CD14-positive monocyte (primary cell): ENCODE measurements around the gene UGT3A1. TPM values are rescaled to one million over a fixed set of nuclear protein-coding genes. Genes with fewer than 3 reads are reported as not detected.
"Not testable (repeated sequence)": the region's sequence is repeated elsewhere in the genome, so short reads cannot be mapped to it uniquely, and the experiment has no call there.

Source experiments
- DNase-seq, 3 donors: peaks; one replicate each; pipeline ENCODE4 v3.0.0-alpha.2; 2011 to 2022
- H2AFZ ChIP-seq: 2 replicates; pipeline ENCODE4 v1.6.0; 2012; ENCODE audit warnings: mild to moderate bottlenecking, low read depth, low read length, inconsistent platforms; ENCODE audit not compliant: insufficient read depth, poor library complexity, severe bottlenecking
- H3K27ac ChIP-seq, 2 donors: 1 replicate in 1 of 2; 2 replicates in 1 of 2; pipeline ENCODE4 v1.5.1; 2012 to 2013; ENCODE audit warnings: low read length in 2 of 2, control low read depth in 1 of 2, inconsistent platforms in 1 of 2, low read depth in 1 of 2, mild to moderate bottlenecking in 1 of 2
- H3K27me3 ChIP-seq, 2 donors: one replicate each; pipeline versions ENCODE4 v1.6.0 to v1.6.1; 2011 to 2013; ENCODE audit warnings: low read length in 2 of 2; ENCODE audit not compliant: control insufficient read depth in 2 of 2, insufficient read depth in 2 of 2
- H3K36me3 ChIP-seq, 2 donors: replicated peaks in 1 of 2; 1 replicate in 1 of 2; 2 replicates in 1 of 2; pipeline versions ENCODE4 v1.5.1 to v1.6.1; 2012 to 2013; ENCODE audit warnings: low read length in 2 of 2, control low read depth in 1 of 2, inconsistent platforms in 1 of 2, mild to moderate bottlenecking in 1 of 2; ENCODE audit not compliant: insufficient read depth in 2 of 2, control insufficient read depth in 1 of 2
- H3K4me1 ChIP-seq, 2 donors: 1 replicate in 1 of 2; 2 replicates in 1 of 2; pipeline versions ENCODE4 v1.5.1 to v1.6.1; 2012 to 2013; ENCODE audit warnings: low read length in 2 of 2, control low read depth in 1 of 2, inconsistent platforms in 1 of 2, mild to moderate bottlenecking in 1 of 2, moderate library complexity in 1 of 2; ENCODE audit not compliant: insufficient read depth in 2 of 2, control insufficient read depth in 1 of 2
- H3K4me2 ChIP-seq: replicated peaks from 2 replicates; pipeline ENCODE3; 2012; ENCODE audit warnings: low read length, moderate library complexity, mild to moderate bottlenecking; ENCODE audit not compliant: poor library complexity, severe bottlenecking; ENCODE audit errors: extremely low read depth
- H3K4me3 ChIP-seq, 3 experiments: fragments of 200-600 bp in 1 of 3; sonication (generic) in 1 of 3; replicated peaks in 1 of 3; 1 replicate in 2 of 3; 2 replicates in 1 of 3; pipeline ENCODE4 v1.5.1; 2011 to 2013; ENCODE audit warnings: low read length in 3 of 3, mild to moderate bottlenecking in 3 of 3, control low read depth in 2 of 3, low read depth in 2 of 3, inconsistent platforms in 1 of 3, moderate library complexity in 1 of 3
- H3K79me2 ChIP-seq: 2 replicates; pipeline ENCODE4 v1.6.0; 2012; ENCODE audit warnings: mild to moderate bottlenecking, control low read depth, inconsistent platforms, low read length, moderate library complexity; ENCODE audit not compliant: insufficient read depth
- H3K9ac ChIP-seq: 2 replicates; pipeline ENCODE4 v1.6.0; 2017; ENCODE audit warnings: low read length, mild to moderate bottlenecking; ENCODE audit not compliant: insufficient read depth, poor library complexity, severe bottlenecking
- H3K9me3 ChIP-seq, 2 donors: replicated peaks in 1 of 2; 1 replicate in 1 of 2; 2 replicates in 1 of 2; pipeline versions ENCODE4 v1.5.1 to v1.6.1; 2012 to 2013; ENCODE audit warnings: low read length in 2 of 2, control low read depth in 1 of 2; ENCODE audit not compliant: control insufficient read depth in 1 of 2, insufficient read depth in 1 of 2
- H4K20me1 ChIP-seq: 2 replicates; pipeline ENCODE4 v1.6.0; 2012; ENCODE audit warnings: mild to moderate bottlenecking, low read length, control low read depth, moderate library complexity; ENCODE audit not compliant: insufficient read depth
- H3K27ac Mint-ChIP-seq, 7 donors: one replicate each; pipeline ENCODE4 v1.8.0; 2020; ENCODE audit warnings: mild to moderate bottlenecking in 7 of 7, mixed read lengths in 7 of 7, moderate library complexity in 6 of 7, inconsistent platforms in 2 of 7
- H3K27me3 Mint-ChIP-seq, 3 donors: one replicate each; pipeline ENCODE4 v1.8.0; 2021 to 2022; ENCODE audit warnings: low read depth in 3 of 3, mild to moderate bottlenecking in 3 of 3, mixed read lengths in 3 of 3, moderate library complexity in 3 of 3, inconsistent platforms in 1 of 3
- H3K36me3 Mint-ChIP-seq, 2 donors: one replicate each; pipeline ENCODE4 v1.8.0; 2020; ENCODE audit warnings: mixed read lengths in 2 of 2, inconsistent platforms in 1 of 2, mild to moderate bottlenecking in 1 of 2
- H3K4me1 Mint-ChIP-seq: one replicate; pipeline ENCODE4 v1.8.0; 2020; ENCODE audit warnings: mild to moderate bottlenecking, mixed read lengths
- H3K4me3 Mint-ChIP-seq, 2 donors: one replicate each; pipeline ENCODE4 v1.8.0; 2020; ENCODE audit warnings: mild to moderate bottlenecking in 2 of 2, mixed read lengths in 2 of 2, moderate library complexity in 1 of 2
- H3K9me3 Mint-ChIP-seq, 7 donors: one replicate each; pipeline ENCODE4 v1.8.0; 2020 to 2022; ENCODE audit warnings: mixed read lengths in 7 of 7, mild to moderate bottlenecking in 6 of 7, moderate library complexity in 6 of 7, inconsistent platforms in 2 of 7
- CTCF ChIP-seq: fragments of 200-600 bp; IDR thresholded peaks from one replicate; pipeline ENCODE4 v1.8.0; 2022; ENCODE audit warnings: antibody characterized with exemption, mild to moderate bottlenecking
- WGBS: methylation state at CpG from one replicate; pipeline ENCODE4 v1.1.5; 2013; ENCODE audit warnings: missing lambda C conversion rate; ENCODE audit not compliant: insufficient coverage; 5-methylcytosine and 5-hydroxymethylcytosine counted together
- intact Hi-C, 2 donors: fragments of 100-400 bp; cut with micrococcal nuclease; formaldehyde crosslinking; loops; one replicate each; pipeline versions ENCODE4 v1.15.0 to v1.15.1; 2023
- polyA minus RNA-seq: library from RNA; depleted of rRNA, polyadenylated mRNA; stranded (reverse); fragments of >200 nt; gene quantifications from 2 replicates; pipeline ENCODE4 v1.2.3, GENCODE V29; 2012
- polyA plus RNA-seq, 3 donors: library from polyadenylated mRNA; depleted of rRNA in 1 of 3; unstranded in 2 of 3; stranded (reverse) in 1 of 3; fragments of 300-500 nt in 2 of 3; fragments of >200 nt in 1 of 3; fragmentation: Illumina TruSeq in 2 of 3; gene quantifications; 1 replicate in 2 of 3; 2 replicates in 1 of 3; pipeline ENCODE4 v1.2.3, GENCODE V29; 2012 to 2021
- total RNA-seq, 12 experiments: library from RNA in 1 of 12; stranded (reverse) in 1 of 12; fragments of 120-200 nt in 1 of 12; gene quantifications; one replicate each; pipeline ENCODE4 v1.2.4 and lab custom pipeline; 2013 to 2026; ENCODE audit warnings: mixed read lengths in 6 of 12, inconsistent platforms in 1 of 12

Gene UGT3A1, protein sequence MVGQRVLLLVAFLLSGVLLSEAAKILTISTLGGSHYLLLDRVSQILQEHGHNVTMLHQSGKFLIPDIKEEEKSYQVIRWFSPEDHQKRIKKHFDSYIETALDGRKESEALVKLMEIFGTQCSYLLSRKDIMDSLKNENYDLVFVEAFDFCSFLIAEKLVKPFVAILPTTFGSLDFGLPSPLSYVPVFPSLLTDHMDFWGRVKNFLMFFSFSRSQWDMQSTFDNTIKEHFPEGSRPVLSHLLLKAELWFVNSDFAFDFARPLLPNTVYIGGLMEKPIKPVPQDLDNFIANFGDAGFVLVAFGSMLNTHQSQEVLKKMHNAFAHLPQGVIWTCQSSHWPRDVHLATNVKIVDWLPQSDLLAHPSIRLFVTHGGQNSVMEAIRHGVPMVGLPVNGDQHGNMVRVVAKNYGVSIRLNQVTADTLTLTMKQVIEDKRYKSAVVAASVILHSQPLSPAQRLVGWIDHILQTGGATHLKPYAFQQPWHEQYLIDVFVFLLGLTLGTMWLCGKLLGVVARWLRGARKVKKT
- not detected for total RNA-seq (2013)
- not detected for polyA plus RNA-seq
- not detected in 2 replicates for polyA minus RNA-seq
- 0 to 1.6 (median 0.08) reads per million in 11 experiments for total RNA-seq (lab: John Stamatoyannopoulos, UW)

DNA sequence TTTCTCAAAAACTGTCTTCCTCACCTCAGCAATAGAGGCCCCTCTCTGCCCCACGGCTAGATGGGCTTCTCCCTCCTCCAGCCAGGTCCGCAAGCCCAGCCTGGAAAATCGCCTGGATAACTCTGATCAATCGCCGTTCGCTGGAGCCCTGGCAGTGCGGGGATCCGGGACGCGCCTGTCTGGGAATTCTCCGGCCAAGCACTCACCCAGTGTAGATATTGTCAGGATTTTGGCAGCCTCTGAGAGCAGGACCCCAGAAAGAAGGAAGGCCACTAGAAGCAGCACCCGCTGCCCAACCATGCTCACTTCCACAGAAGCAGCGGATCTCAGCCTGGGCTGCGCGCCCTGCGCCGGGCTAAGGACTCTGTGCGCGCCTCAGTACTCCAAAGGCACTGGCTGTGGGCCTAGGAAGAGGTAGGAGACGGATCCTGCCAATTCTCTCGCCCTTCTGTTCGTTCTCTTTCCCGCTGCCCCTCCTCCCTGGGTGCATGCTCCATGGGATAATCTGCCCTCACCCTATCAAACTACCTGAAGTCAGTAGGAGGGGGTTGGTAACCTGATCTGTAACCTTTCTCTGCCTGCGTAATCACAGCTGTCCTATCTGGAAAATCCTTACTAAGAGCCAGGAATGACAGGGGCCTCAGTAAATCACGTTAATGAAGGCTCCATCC, at the start of gene UGT3A1:
Gene UGT3A1, minus strand, starts transcription at position 450 of the 671 bp plus-strand sequence. Its CDS starts 150 bp downstream, at position 300.
- Histone ChIP-seq H3K9ac (no peak within 1 kb of the TSS), H3K36me3 (no peaks in the 10 kb centered on the region), H3K9me3 (peaks cover 0 to 11% of the 10 kb centered on the region in 2 donors), H3K27ac (no peak within 1 kb of the TSS), H3K27me3 (peaks cover 5 to 15% of the 10 kb centered on the region in 2 donors), H3K4me1 (no peaks in the 10 kb centered on the region), H3K79me2 (no peaks in the 10 kb centered on the region), H3K4me2 (no peak within 1 kb of the TSS), H4K20me1 (no peaks in the 10 kb centered on the region), H3K4me3 (no peak within 1 kb of the TSS), H2AFZ (no peak within 1 kb of the TSS)
- no peaks in the 10 kb centered on the region for H3K36me3 Mint-ChIP-seq
- peaks cover 0 to 19% (median 13%) of the 10 kb centered on the region in 7 donors for H3K9me3 Mint-ChIP-seq
- 27% methylated on average over 14 of the region's 25 CpGs for WGBS
- peak within 1 kb of the TSS in 1 of 7 donors; percentile 10 for H3K27ac Mint-ChIP-seq
- TF ChIP-seq CTCF, result no peak
- DNase-seq, result no peak
- peaks cover 9 to 34% (median 22%) of the 10 kb centered on the region in 3 donors for H3K27me3 Mint-ChIP-seq
- intact Hi-C loops, result no loop called here
- H3K4me1 Mint-ChIP-seq, result peaks cover 2% of the 10 kb centered on the region
- H3K4me3 Mint-ChIP-seq, result peak within 1 kb of the TSS in 1 of 2 donors; percentile 49

- H3K27ac ChIP-seq, result no peak overlapping the region
- H4K20me1 ChIP-seq, result no peaks in the 10 kb centered on the region
- TF ChIP-seq CTCF, result no peak
- no peaks in the 10 kb centered on the region for H3K4me1 Mint-ChIP-seq
- H3K4me3 Mint-ChIP-seq, result no peak overlapping the region
- no peaks in the 10 kb centered on the region for H3K36me3 Mint-ChIP-seq
- H3K79me2 ChIP-seq, result no peaks in the 10 kb centered on the region
- no peaks in the 10 kb centered on the region for H3K36me3 ChIP-seq
- no peak overlapping the region for H3K4me3 ChIP-seq
- H3K27ac Mint-ChIP-seq, result no peak overlapping the region
- H3K9me3 Mint-ChIP-seq, result peaks cover 0 to 9% (median 1%) of the 10 kb centered on the region in 7 donors
- H3K4me1 ChIP-seq, result no peaks in the 10 kb centered on the region
- H3K27me3 ChIP-seq, result no peaks in the 10 kb centered on the region
- no peak overlapping the region for H2AFZ ChIP-seq
- no peak overlapping the region for H3K4me2 ChIP-seq
- WGBS, result 96% methylated on average over 12 of the region's 13 CpGs
- DNase-seq, result no peak
- H3K9me3 ChIP-seq, result no peaks in the 10 kb centered on the region
- intact Hi-C loops, result no loop called here
- no peak overlapping the region for H3K9ac ChIP-seq
- peaks cover 0 to 4% (median 0%) of the 10 kb centered on the region in 3 donors for H3K27me3 Mint-ChIP-seq
Measured at GRCh38 chr5:36035696-36036095, 44.5 kb upstream of the UGT3A1 start.

GRCh38 chr5:36034536-36035134, 43.4 kb upstream of the UGT3A1 start:
- H3K36me3 ChIP-seq, DNase-seq, H3K4me1 ChIP-seq, H3K4me1 Mint-ChIP-seq, H3K27ac ChIP-seq, H4K20me1 ChIP-seq, H3K9me3 ChIP-seq, intact Hi-C loops, H3K79me2 ChIP-seq, H3K4me2 ChIP-seq, H3K27me3 ChIP-seq, H2AFZ ChIP-seq, H3K4me3 ChIP-seq, H3K4me3 Mint-ChIP-seq, H3K9me3 Mint-ChIP-seq, H3K36me3 Mint-ChIP-seq, H3K27ac Mint-ChIP-seq, H3K9ac ChIP-seq, H3K27me3 Mint-ChIP-seq: not testable (repeated sequence)
- WGBS, result no CpG with 5 or more reads among the region's 3 CpGs
